WI38 (cell line): Measurements from ENCODE around the gene SOX18.

Experiments
- H3K4me3 ChIP-seq: 2 replicates; pipeline ENCODE4 v1.5.1; 2011; ENCODE audit warnings: low read depth, mild to moderate bottlenecking, control low read depth, low read length
- TF ChIP-seq, protein P1 (sequence below): IDR thresholded peaks from 2 replicates; pipeline ENCODE4 v1.5.1; 2012; ENCODE audit warnings: low read depth, mild to moderate bottlenecking, control low read depth, low read length

SOX18 gene

DNA sequence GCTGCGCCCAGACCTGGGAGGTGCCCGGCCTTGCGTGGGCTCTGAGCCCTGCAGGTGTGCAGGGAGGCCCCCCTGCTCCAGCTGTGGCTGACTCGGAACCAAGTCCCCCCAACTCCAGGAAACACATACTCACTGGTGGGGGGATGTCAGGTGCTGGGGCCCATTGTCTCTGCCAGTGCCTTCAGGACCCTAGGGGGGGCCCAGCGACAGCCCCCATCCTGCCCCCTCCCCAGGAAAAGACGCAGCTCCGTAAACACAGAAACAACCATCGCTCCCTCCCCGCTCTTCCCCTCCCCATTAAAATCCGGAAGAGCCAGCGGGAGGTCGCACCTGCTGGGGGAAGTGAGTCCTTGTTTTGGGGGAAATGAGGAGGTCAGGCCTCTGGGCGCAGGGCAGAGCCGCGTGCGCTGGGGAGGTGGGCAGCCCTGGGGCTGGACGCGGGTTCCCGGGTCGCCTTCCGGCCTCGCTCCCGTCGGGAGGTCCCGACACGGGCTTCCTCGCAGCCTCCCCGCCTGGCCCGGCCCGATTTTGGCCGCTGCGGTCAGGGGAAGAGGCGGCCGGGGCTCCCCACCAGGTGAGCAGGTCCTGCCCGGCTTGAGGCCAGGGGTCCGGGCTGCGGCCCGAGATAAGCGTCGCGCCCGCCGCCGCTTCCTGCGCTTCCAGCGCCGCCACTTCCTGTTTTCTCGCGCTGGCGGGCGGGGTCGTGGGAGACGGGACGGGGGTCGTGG, 7.2 kb downstream of the SOX18 start:
- TF ChIP-seq, protein P1, sequence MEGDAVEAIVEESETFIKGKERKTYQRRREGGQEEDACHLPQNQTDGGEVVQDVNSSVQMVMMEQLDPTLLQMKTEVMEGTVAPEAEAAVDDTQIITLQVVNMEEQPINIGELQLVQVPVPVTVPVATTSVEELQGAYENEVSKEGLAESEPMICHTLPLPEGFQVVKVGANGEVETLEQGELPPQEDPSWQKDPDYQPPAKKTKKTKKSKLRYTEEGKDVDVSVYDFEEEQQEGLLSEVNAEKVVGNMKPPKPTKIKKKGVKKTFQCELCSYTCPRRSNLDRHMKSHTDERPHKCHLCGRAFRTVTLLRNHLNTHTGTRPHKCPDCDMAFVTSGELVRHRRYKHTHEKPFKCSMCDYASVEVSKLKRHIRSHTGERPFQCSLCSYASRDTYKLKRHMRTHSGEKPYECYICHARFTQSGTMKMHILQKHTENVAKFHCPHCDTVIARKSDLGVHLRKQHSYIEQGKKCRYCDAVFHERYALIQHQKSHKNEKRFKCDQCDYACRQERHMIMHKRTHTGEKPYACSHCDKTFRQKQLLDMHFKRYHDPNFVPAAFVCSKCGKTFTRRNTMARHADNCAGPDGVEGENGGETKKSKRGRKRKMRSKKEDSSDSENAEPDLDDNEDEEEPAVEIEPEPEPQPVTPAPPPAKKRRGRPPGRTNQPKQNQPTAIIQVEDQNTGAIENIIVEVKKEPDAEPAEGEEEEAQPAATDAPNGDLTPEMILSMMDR: no peak
- H3K4me3 ChIP-seq: peak overlapping the region; percentile 39

DNA sequence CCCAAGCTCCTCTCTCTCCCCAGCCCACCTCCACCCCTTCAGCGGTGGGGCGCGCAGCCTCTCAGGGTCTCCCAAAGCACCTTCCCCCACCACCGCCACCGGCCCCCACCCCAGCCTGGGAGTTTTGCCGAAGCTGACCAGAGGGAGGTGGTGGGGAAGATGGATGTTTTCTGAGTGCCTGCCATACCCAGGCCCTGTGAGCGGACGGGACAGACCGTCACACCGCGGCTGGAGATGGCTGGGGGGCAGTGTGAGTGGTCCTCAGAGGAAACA, 7.7 kb downstream of the SOX18 start:
- H3K4me3 ChIP-seq: no peak overlapping the region
- TF ChIP-seq, protein P1: no peak

DNA sequence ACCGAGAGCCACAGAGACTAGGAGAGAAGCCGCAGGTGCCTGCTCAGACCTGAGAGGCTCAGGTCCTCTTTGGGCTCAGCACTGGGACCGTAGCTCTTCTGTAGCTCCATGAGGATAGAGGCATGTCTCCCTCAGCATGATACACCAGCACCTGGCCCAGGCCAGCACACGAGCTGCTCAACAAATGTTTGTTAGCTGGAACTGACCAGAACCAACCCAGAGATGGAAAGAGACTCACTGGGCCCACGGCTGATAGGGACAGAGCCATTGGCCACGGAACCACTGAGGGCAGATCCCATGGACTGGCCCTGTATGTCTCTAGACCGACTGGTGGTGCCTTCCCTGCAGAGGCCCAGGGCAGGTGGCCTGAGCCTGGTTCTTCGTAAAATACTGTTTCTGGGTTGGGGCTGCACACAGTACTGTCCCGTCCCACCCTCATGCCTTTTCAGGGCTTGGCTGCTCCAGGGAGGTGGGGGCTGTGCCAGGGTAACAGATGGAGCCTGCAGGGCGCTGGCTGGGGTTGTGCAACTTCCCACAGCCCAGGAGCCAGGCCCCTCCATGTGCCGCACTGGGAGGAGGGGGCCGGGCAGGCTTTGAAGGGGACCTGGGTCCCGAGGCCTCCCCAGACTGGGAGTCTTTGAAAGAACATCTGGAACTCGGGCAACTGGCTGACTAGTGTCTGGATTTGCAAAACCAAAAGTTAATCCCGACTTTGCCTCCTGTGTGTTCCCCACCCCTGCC, 8.2 kb downstream of the SOX18 start:
- no peak overlapping the region for H3K4me3 ChIP-seq
- TF ChIP-seq, protein P1: no peak

DNA sequence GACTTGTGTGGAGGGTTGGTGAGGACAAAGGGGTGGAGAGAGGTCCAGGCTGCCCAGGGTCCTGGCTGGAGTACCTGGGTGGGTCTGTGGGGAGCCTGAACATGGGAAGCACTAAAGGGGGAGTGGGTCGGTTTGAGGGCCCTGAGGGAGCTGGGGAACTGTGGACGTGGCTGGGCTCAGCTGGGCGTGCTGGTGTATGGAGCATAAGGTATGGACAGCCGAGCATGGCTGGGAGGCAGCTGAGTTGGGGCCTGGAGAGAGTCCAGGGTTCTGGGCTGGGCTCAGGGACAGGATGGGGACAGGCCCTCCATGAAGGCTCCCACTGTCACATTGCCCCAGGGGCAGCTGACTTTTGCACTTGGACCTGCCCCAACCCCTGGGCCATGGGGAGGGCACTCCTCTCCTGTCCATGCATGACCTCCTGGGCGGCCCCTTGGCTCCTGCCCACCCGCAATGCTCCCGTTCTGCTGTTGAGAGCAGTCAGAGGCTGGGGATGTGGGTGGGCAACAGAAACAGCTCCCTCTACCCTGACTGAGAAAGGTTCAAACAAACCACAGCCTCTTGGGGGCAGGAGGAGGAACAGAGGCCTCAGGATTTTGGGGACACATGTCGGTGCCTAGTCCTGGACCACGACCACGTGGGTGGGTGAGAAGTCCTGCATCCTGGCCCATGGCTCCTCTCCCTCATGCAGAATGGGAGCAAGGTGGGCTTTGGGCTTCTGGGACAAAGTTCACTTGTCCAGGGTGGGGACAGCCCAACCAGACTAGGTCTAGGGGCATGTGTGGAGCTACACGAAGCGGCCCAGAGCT, 9.0 kb downstream of the SOX18 start:
- H3K4me3 ChIP-seq: no peak overlapping the region
- TF ChIP-seq, protein P1: no peak

DNA sequence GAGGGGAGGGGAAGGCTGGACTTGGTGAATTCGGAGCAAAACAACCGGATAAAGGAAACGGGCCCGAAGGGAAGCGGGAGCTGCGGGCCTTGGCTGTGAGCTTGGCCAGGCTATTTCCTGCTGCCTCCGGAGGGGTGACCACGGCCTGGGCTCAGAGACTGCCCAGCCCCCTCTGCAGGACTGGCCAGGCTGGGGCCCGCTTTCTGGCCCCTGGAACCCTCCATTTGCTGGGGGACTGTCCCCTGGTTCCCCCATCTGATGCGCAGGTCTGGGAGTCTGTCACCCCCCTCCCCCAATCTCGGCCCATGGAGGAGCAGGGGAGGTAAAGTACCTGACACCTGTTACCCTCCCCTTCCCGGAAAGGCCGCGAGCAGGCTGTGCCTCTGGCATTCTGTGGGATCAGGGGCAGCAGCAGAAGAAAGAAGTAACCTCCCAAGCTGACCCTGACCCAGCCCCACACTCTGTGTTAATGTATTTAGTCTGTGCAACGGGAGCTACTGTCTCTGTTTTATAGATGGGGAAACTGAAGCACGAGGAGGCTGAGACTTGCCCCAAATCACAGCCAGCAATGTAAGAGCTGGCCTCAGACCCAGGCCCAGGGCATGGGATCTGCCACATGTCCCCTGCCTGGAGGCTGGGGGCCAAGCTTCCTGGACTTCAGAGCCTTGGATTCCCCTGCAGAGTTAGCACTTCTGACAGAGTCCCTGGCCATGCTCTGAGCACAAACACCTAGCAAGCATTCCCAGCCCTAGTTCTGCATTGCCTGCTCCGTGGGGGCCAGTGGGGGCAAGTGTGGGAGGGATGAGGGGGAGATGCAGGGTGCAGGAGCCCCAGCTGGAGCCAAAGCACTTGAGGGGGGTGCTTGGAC, 9.9 kb downstream of the SOX18 start:
- peak overlapping the region; percentile 27; the same call in 1 of the 2 replicates for H3K4me3 ChIP-seq
- TF ChIP-seq, protein P1: no peak

DNA sequence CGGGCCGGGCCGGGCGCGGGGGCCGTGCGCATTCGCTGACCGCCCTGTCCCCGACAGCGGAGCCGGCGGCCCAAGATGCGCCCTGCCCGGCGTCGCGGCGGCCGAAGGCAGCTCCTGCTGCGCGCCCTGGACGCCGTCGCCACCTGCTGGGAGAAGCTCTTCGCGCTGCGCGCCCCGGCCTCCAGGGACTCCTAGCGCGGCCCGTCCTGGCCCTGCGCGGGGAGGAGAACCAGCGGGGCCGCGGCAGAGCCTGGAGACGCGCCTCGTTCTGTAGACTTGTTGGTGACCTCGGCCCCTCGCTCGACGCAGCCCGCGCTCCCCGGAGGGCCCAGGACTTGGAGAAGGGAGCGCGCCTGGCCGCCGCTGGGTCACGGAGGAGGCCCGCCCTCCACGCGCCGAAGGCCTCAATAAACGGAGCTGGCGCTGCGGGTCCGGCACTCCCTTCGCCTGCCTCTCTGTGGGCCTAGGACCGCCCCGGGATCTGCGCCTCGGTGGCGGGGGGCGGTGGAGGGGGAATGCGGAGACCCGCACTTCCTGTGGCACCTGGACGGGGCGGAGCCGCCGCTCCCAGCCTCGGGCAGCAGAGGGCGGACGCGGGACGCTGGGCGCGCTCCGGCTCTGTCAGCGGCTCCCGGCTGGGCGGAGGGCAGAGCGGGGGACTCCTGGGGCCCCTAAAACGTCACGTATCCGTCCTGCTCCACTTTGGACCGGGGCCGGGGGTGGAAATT, 10.7 kb downstream of the SOX18 start:
- H3K4me3 ChIP-seq: peak overlapping the region; percentile 40
- TF ChIP-seq, protein P1: peak; percentile 65
